CD14-positive monocyte (primary cell): ENCODE data around the gene HS3ST2. TPM values are rescaled to one million over a fixed set of nuclear protein-coding genes. Genes with fewer than 3 reads are reported as not detected.

Source experiments
- DNase-seq, 3 donors: peaks; one replicate each; pipeline ENCODE4 v3.0.0-alpha.2; 2011 to 2022
- H2AFZ ChIP-seq: 2 replicates; pipeline ENCODE4 v1.6.0; 2012; ENCODE audit warnings: mild to moderate bottlenecking, low read depth, low read length, inconsistent platforms; ENCODE audit not compliant: insufficient read depth, poor library complexity, severe bottlenecking
- H3K27ac ChIP-seq, 2 donors: 1 replicate in 1 of 2; 2 replicates in 1 of 2; pipeline ENCODE4 v1.5.1; 2012 to 2013; ENCODE audit warnings: low read length in 2 of 2, control low read depth in 1 of 2, inconsistent platforms in 1 of 2, low read depth in 1 of 2, mild to moderate bottlenecking in 1 of 2
- H3K27me3 ChIP-seq, 2 donors: one replicate each; pipeline versions ENCODE4 v1.6.0 to v1.6.1; 2011 to 2013; ENCODE audit warnings: low read length in 2 of 2; ENCODE audit not compliant: control insufficient read depth in 2 of 2, insufficient read depth in 2 of 2
- H3K36me3 ChIP-seq, 2 donors: replicated peaks in 1 of 2; 1 replicate in 1 of 2; 2 replicates in 1 of 2; pipeline versions ENCODE4 v1.5.1 to v1.6.1; 2012 to 2013; ENCODE audit warnings: low read length in 2 of 2, control low read depth in 1 of 2, inconsistent platforms in 1 of 2, mild to moderate bottlenecking in 1 of 2; ENCODE audit not compliant: insufficient read depth in 2 of 2, control insufficient read depth in 1 of 2
- H3K4me1 ChIP-seq, 2 donors: 1 replicate in 1 of 2; 2 replicates in 1 of 2; pipeline versions ENCODE4 v1.5.1 to v1.6.1; 2012 to 2013; ENCODE audit warnings: low read length in 2 of 2, control low read depth in 1 of 2, inconsistent platforms in 1 of 2, mild to moderate bottlenecking in 1 of 2, moderate library complexity in 1 of 2; ENCODE audit not compliant: insufficient read depth in 2 of 2, control insufficient read depth in 1 of 2
- H3K4me2 ChIP-seq: replicated peaks from 2 replicates; pipeline ENCODE3; 2012; ENCODE audit warnings: low read length, moderate library complexity, mild to moderate bottlenecking; ENCODE audit not compliant: poor library complexity, severe bottlenecking; ENCODE audit errors: extremely low read depth
- H3K4me3 ChIP-seq, 3 experiments: fragments of 200-600 bp in 1 of 3; sonication (generic) in 1 of 3; replicated peaks in 1 of 3; 1 replicate in 2 of 3; 2 replicates in 1 of 3; pipeline ENCODE4 v1.5.1; 2011 to 2013; ENCODE audit warnings: low read length in 3 of 3, mild to moderate bottlenecking in 3 of 3, control low read depth in 2 of 3, low read depth in 2 of 3, inconsistent platforms in 1 of 3, moderate library complexity in 1 of 3
- H3K79me2 ChIP-seq: 2 replicates; pipeline ENCODE4 v1.6.0; 2012; ENCODE audit warnings: mild to moderate bottlenecking, control low read depth, inconsistent platforms, low read length, moderate library complexity; ENCODE audit not compliant: insufficient read depth
- H3K9ac ChIP-seq: 2 replicates; pipeline ENCODE4 v1.6.0; 2017; ENCODE audit warnings: low read length, mild to moderate bottlenecking; ENCODE audit not compliant: insufficient read depth, poor library complexity, severe bottlenecking
- H3K9me3 ChIP-seq, 2 donors: replicated peaks in 1 of 2; 1 replicate in 1 of 2; 2 replicates in 1 of 2; pipeline versions ENCODE4 v1.5.1 to v1.6.1; 2012 to 2013; ENCODE audit warnings: low read length in 2 of 2, control low read depth in 1 of 2; ENCODE audit not compliant: control insufficient read depth in 1 of 2, insufficient read depth in 1 of 2
- H4K20me1 ChIP-seq: 2 replicates; pipeline ENCODE4 v1.6.0; 2012; ENCODE audit warnings: mild to moderate bottlenecking, low read length, control low read depth, moderate library complexity; ENCODE audit not compliant: insufficient read depth
- H3K27ac Mint-ChIP-seq, 7 donors: one replicate each; pipeline ENCODE4 v1.8.0; 2020; ENCODE audit warnings: mild to moderate bottlenecking in 7 of 7, mixed read lengths in 7 of 7, moderate library complexity in 6 of 7, inconsistent platforms in 2 of 7
- H3K27me3 Mint-ChIP-seq, 3 donors: one replicate each; pipeline ENCODE4 v1.8.0; 2021 to 2022; ENCODE audit warnings: low read depth in 3 of 3, mild to moderate bottlenecking in 3 of 3, mixed read lengths in 3 of 3, moderate library complexity in 3 of 3, inconsistent platforms in 1 of 3
- H3K36me3 Mint-ChIP-seq, 2 donors: one replicate each; pipeline ENCODE4 v1.8.0; 2020; ENCODE audit warnings: mixed read lengths in 2 of 2, inconsistent platforms in 1 of 2, mild to moderate bottlenecking in 1 of 2
- H3K4me1 Mint-ChIP-seq: one replicate; pipeline ENCODE4 v1.8.0; 2020; ENCODE audit warnings: mild to moderate bottlenecking, mixed read lengths
- H3K4me3 Mint-ChIP-seq, 2 donors: one replicate each; pipeline ENCODE4 v1.8.0; 2020; ENCODE audit warnings: mild to moderate bottlenecking in 2 of 2, mixed read lengths in 2 of 2, moderate library complexity in 1 of 2
- H3K9me3 Mint-ChIP-seq, 7 donors: one replicate each; pipeline ENCODE4 v1.8.0; 2020 to 2022; ENCODE audit warnings: mixed read lengths in 7 of 7, mild to moderate bottlenecking in 6 of 7, moderate library complexity in 6 of 7, inconsistent platforms in 2 of 7
- CTCF ChIP-seq: fragments of 200-600 bp; IDR thresholded peaks from one replicate; pipeline ENCODE4 v1.8.0; 2022; ENCODE audit warnings: antibody characterized with exemption, mild to moderate bottlenecking
- WGBS: methylation state at CpG from one replicate; pipeline ENCODE4 v1.1.5; 2013; ENCODE audit warnings: missing lambda C conversion rate; ENCODE audit not compliant: insufficient coverage; 5-methylcytosine and 5-hydroxymethylcytosine counted together
- intact Hi-C, 2 donors: fragments of 100-400 bp; cut with micrococcal nuclease; formaldehyde crosslinking; loops; one replicate each; pipeline versions ENCODE4 v1.15.0 to v1.15.1; 2023
- polyA plus RNA-seq, 3 donors: library from polyadenylated mRNA; depleted of rRNA in 1 of 3; unstranded in 2 of 3; stranded (reverse) in 1 of 3; fragments of 300-500 nt in 2 of 3; fragments of >200 nt in 1 of 3; fragmentation: Illumina TruSeq in 2 of 3; gene quantifications; 1 replicate in 2 of 3; 2 replicates in 1 of 3; pipeline ENCODE4 v1.2.3, GENCODE V29; 2012 to 2021

HS3ST2 gene
- polyA plus RNA-seq, 3 donors, result not detected

GRCh38 chr16:22871861-22872260 lies 57.9 kb downstream of the HS3ST2 start:
- Histone ChIP-seq H3K36me3 (no peaks in the 10 kb centered on the region), H3K4me3 (no peak overlapping the region), H4K20me1 (no peaks in the 10 kb centered on the region), H3K27me3 (no peaks in the 10 kb centered on the region), H2AFZ (no peak overlapping the region), H3K79me2 (no peaks in the 10 kb centered on the region), H3K4me1 (no peaks in the 10 kb centered on the region), H3K27ac (no peak overlapping the region), H3K9ac (no peak overlapping the region), H3K9me3 (no peaks in the 10 kb centered on the region), H3K4me2 (no peak overlapping the region)
- Mint-ChIP-seq H3K27ac (no peak overlapping the region), H3K27me3 (peaks cover 0 to 10% (median 6%) of the 10 kb centered on the region in 3 donors), H3K9me3 (peaks cover 0 to 3% (median 0%) of the 10 kb centered on the region in 7 donors), H3K36me3 (no peaks in the 10 kb centered on the region), H3K4me1 (no peaks in the 10 kb centered on the region), H3K4me3 (no peak overlapping the region)
- TF ChIP-seq CTCF, result no peak
- no peak for DNase-seq
- intact Hi-C loops, result no loop called here
- WGBS, result 95% methylated on average over 2 of the region's 4 CpGs

DNA sequence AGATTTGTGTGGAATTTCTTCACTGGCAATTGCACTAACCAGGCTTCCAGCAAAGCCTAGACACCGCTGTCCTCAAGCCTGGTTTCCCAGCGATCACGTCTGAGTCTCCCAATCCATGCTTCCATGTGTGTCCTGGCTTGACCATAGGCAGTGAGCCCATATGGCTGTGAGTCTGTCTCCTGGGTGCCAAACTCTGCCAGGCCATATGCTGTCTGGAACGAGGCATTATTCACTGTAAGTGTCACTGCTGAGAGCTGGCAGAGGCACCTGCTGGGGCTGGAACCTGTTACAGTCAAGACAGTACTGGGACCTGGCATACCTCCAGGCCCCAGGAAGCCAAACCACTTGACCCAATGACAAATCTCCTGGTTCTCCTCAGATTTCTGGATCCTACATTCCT lies 60.4 kb downstream of the HS3ST2 start:
- no peaks in the 10 kb centered on the region for H3K9me3 ChIP-seq

More for the DNA sequence above, 60.4 kb downstream of the HS3ST2 start:
- DNase-seq, result no peak
- Mint-ChIP-seq H3K36me3 (no peaks in the 10 kb centered on the region), H3K27ac (no peak overlapping the region), H3K9me3 (peaks cover 0 to 3% (median 0%) of the 10 kb centered on the region in 7 donors), H3K4me3 (no peak overlapping the region), H3K27me3 (peaks cover 4 to 12% (median 8%) of the 10 kb centered on the region in 3 donors), H3K4me1 (no peaks in the 10 kb centered on the region)
- Histone ChIP-seq H3K4me1 (no peaks in the 10 kb centered on the region), H3K4me2 (no peak overlapping the region), H3K4me3 (no peak overlapping the region), H3K36me3 (no peaks in the 10 kb centered on the region), H3K79me2 (no peaks in the 10 kb centered on the region), H4K20me1 (no peaks in the 10 kb centered on the region), H3K27me3 (no peaks in the 10 kb centered on the region), H3K27ac (no peak overlapping the region), H2AFZ (no peak overlapping the region), H3K9ac (no peak overlapping the region)
- intact Hi-C loops, result no loop called here
- TF ChIP-seq CTCF, result no peak
- WGBS, result 95% methylated on average over 4 of the region's 4 CpGs
